HG02588 (cell line): ENCODE measurements around the gene THBS2.

Experiments used
- ATAC-seq: cut with Tn5 transposase; IDR thresholded peaks from one replicate; pipeline ENCODE4 v1.9.1; 2021; ENCODE audit warnings: mild to moderate bottlenecking, moderate library complexity; ENCODE audit not compliant: unreplicated experiment

THBS2 gene

GRCh38 chr6:169251371-169251802, 2.3 kb downstream of the THBS2 start:
- ATAC-seq, result no peak

- ATAC-seq, result no peak
These were observed 3.0 kb downstream of the THBS2 start for GRCh38 chr6:169250660-169251059.

GRCh38 chr6:169249057-169249456, 4.6 kb downstream of the THBS2 start:
- no peak for ATAC-seq

GRCh38 chr6:169248521-169248971, 5.1 kb downstream of the THBS2 start:
- no peak for ATAC-seq

- no peak for ATAC-seq
These were observed 5.7 kb downstream of the THBS2 start for GRCh38 chr6:169247991-169248390.

- ATAC-seq, result no peak
These were observed 6.2 kb downstream of the THBS2 start for GRCh38 chr6:169247419-169247818.

- ATAC-seq, result no peak
These were observed 7.2 kb downstream of the THBS2 start for GRCh38 chr6:169246445-169246844.

GRCh38 chr6:169244684-169245383, 8.8 kb downstream of the THBS2 start:
- no peak for ATAC-seq

- no peak for ATAC-seq
These were observed 10.0 kb downstream of the THBS2 start for GRCh38 chr6:169243661-169244060.

- no peak for ATAC-seq
These were observed 10.5 kb downstream of the THBS2 start for GRCh38 chr6:169243186-169243585.

- no peak for ATAC-seq
These were observed 11.8 kb downstream of the THBS2 start for GRCh38 chr6:169241688-169242350.

- no peak for ATAC-seq
These were observed 12.9 kb downstream of the THBS2 start for GRCh38 chr6:169240591-169241390.

GRCh38 chr6:169240125-169240524, 13.5 kb downstream of the THBS2 start:
- no peak for ATAC-seq

- no peak for ATAC-seq
These were observed 14.5 kb downstream of the THBS2 start for GRCh38 chr6:169239181-169239580.

GRCh38 chr6:169238766-169239165, 14.9 kb downstream of the THBS2 start:
- ATAC-seq, result no peak

- no peak for ATAC-seq
These were observed 16.0 kb downstream of the THBS2 start for GRCh38 chr6:169237496-169238134.

GRCh38 chr6:169236988-169237387, 16.7 kb downstream of the THBS2 start:
- no peak for ATAC-seq

- ATAC-seq, result no peak
These were observed 17.1 kb downstream of the THBS2 start for GRCh38 chr6:169236545-169236944.

- ATAC-seq, result no peak
These were observed 18.4 kb downstream of the THBS2 start for GRCh38 chr6:169235286-169235685.

GRCh38 chr6:169234634-169235033, 19.0 kb downstream of the THBS2 start:
- ATAC-seq, result no peak

GRCh38 chr6:169233832-169234231, 19.8 kb downstream of the THBS2 start:
- ATAC-seq, result no peak
